K562 (cell line): ENCODE measurements around the gene MKS1. TPM values are rescaled to one million over a fixed set of nuclear protein-coding genes. Genes with fewer than 3 reads are reported as not detected.
A peak's percentile ranks its signal among the peaks of the same experiment; 100 is the strongest.

Experiments used
- ARID3B ChIP-seq: fragments of 250-450 bp; sonication (Bioruptor Pico); IDR thresholded peaks from 2 replicates; pipeline ENCODE4 v1.4.0; 2020; ENCODE audit warnings: borderline replicate concordance
- CREB5 ChIP-seq: fragments of 250-450 bp; sonication (Bioruptor Pico); IDR thresholded peaks from 2 replicates; pipeline ENCODE4 v1.5.0; 2020; ENCODE audit warnings: mild to moderate bottlenecking
- HSF4 ChIP-seq: fragments of 250-450 bp; sonication (Bioruptor Pico); IDR thresholded peaks from 2 replicates; pipeline ENCODE4 v2.1.2; 2022; ENCODE audit warnings: mild to moderate bottlenecking, moderate library complexity, borderline replicate concordance
- ILK ChIP-seq: fragments of 450-650 bp; IDR thresholded peaks from 2 replicates; pipeline ENCODE4 v1.6.1; 2016; ENCODE audit warnings: missing genetic modification characterization, low read depth, mild to moderate bottlenecking, missing compliant biosample characterization, moderate library complexity, borderline replicate concordance
- KLF16 ChIP-seq: IDR thresholded peaks from 2 replicates; pipeline ENCODE4 v1.6.1; 2016; ENCODE audit warnings: antibody characterized with exemption
- LARP7 ChIP-seq: fragments of 450-650 bp; IDR thresholded peaks from 2 replicates; pipeline ENCODE4 v1.6.1; 2016
- MCM7 ChIP-seq, 2 experiments: fragments of 450-650 bp; IDR thresholded peaks; 2 replicates each; pipeline ENCODE4 v1.6.1; 2016 to 2018
- MYC ChIP-seq, 2 experiments: fragments of 250-450 bp in 1 of 2; sonication (Bioruptor Pico) in 1 of 2; IDR thresholded peaks; 2 replicates each; pipeline versions ENCODE4 v1.5.1 to v1.6.1; 2012 to 2021; ENCODE audit warnings: low read depth in 2 of 2, borderline replicate concordance in 1 of 2, improper control_type of control experiment in 1 of 2, low read length in 1 of 2, mild to moderate bottlenecking in 1 of 2, moderate library complexity in 1 of 2
- NR2C1 ChIP-seq, 2 experiments: fragments of 450-650 bp; IDR thresholded peaks; 2 replicates each; pipeline ENCODE4 v1.6.1; 2017; ENCODE audit warnings: mild to moderate bottlenecking in 2 of 2, antibody characterized with exemption in 1 of 2, inconsistent platforms in 1 of 2, missing compliant biosample characterization in 1 of 2, missing genetic modification characterization in 1 of 2
- PML ChIP-seq: IDR thresholded peaks from 2 replicates; pipeline ENCODE4 v1.6.1; 2012; ENCODE audit warnings: low read length, inconsistent platforms
- RAD21 ChIP-seq, 2 experiments: fragments of 250-450 bp in 1 of 2; fragments of 450-650 bp in 1 of 2; sonication (Bioruptor Pico) in 1 of 2; formaldehyde crosslinking in 1 of 2; IDR thresholded peaks in 1 of 2; conservative IDR thresholded peaks in 1 of 2; 2 replicates each; pipeline versions ENCODE4 v1.4.0 to v1.8.0; 2020 to 2022; ENCODE audit warnings: mild to moderate bottlenecking in 2 of 2, moderate library complexity in 1 of 2
- RBM22 ChIP-seq: fragments of 200-400 bp; formaldehyde crosslinking; IDR thresholded peaks from 2 replicates; pipeline ENCODE4 v1.6.1; 2018; ENCODE audit warnings: low read length, low read depth; ENCODE audit not compliant: poor library complexity, severe bottlenecking
- TSC22D4 ChIP-seq: fragments of 450-650 bp; IDR thresholded peaks from 2 replicates; pipeline ENCODE4 v1.6.1; 2016; ENCODE audit warnings: missing genetic modification characterization, missing biosample characterization, control low read depth
- ZFP91 ChIP-seq: sonication (generic); formaldehyde crosslinking; IDR thresholded peaks from 2 replicates; pipeline ENCODE4 v1.8.0; 2022; ENCODE audit warnings: mild to moderate bottlenecking, missing genetic modification reagents
- polyA plus RNA-seq, 8 experiments: library from polyadenylated mRNA; depleted of rRNA in 4 of 8; stranded (reverse) in 5 of 8; unstranded in 3 of 8; fragments of >200 nt; fragmentation: Nextera tagmentation in 2 of 8; fragmentation: Illumina TruSeq in 1 of 8; extraction: Ambion mirVana in 2 of 8; extraction: Trizol in 1 of 8; gene quantifications; 2 replicates each; pipeline versions ENCODE4 v1.2.1 to v1.2.3, GENCODE V29; 2011 to 2014; ENCODE audit warnings: inconsistent platforms in 1 of 8, missing spikeins in 1 of 8
- total RNA-seq, 7 experiments: library from RNA; depleted of rRNA in 6 of 7; stranded (reverse); fragments of >200 nt in 6 of 7; fragmentation: Illumina TruSeq in 2 of 7; extraction: Trizol in 2 of 7; gene quantifications; 2 replicates each; pipeline versions ENCODE4 v1.2.1 to v1.2.3, GENCODE V29; 2011 to 2021; ENCODE audit warnings: low replicate concordance in 1 of 7
- TF ChIP-seq, protein P1 (sequence below): fragments of 450-650 bp; formaldehyde crosslinking; IDR thresholded peaks from 2 replicates; pipeline ENCODE4 v1.4.0; 2022; ENCODE audit warnings: missing genetic modification characterization
- TF ChIP-seq, protein P2 (sequence below): fragments of 150-350 bp; IDR thresholded peaks from 2 replicates; pipeline ENCODE4 v1.6.1; 2014; ENCODE audit warnings: low read depth, mild to moderate bottlenecking, low read length, borderline replicate concordance

Gene MKS1
- total and polyA plus RNA-seq, 9 of the 15 experiments (the other 6 are each of a cell fraction or from before 2014, with no cell fraction given): 16.3 to 31.0 (median 25.9) TPM

GRCh38 chr17:58219007-58219788 is at the start of gene MKS1 (continued):
- TF ChIP-seq, protein P1, sequence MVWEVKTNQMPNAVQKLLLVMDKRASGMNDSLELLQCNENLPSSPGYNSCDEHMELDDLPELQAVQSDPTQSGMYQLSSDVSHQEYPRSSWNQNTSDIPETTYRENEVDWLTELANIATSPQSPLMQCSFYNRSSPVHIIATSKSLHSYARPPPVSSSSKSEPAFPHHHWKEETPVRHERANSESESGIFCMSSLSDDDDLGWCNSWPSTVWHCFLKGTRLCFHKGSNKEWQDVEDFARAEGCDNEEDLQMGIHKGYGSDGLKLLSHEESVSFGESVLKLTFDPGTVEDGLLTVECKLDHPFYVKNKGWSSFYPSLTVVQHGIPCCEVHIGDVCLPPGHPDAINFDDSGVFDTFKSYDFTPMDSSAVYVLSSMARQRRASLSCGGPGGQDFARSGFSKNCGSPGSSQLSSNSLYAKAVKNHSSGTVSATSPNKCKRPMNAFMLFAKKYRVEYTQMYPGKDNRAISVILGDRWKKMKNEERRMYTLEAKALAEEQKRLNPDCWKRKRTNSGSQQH (CRISPR knock-in tag): 0 out of 2 replicates have a peak, but pooled peaks have one; percentile 39
- TF ChIP-seq RBM22 (no peak), PML (peak; percentile 58), TSC22D4 (tag) (no peak), ARID3B (no peak), MYC (IDR thresholded peaks at IDR 0.05; ENCODE audit: low read depth, low read length) (peak; percentile 57; the same call in 1 of the 2 replicates), MYC (CRISPR knock-in tag; IDR thresholded peaks at IDR 0.05; ENCODE audit: borderline replicate concordance, low read depth) (no peak), HSF4 (no peak), ILK (tag) (no peak), MCM7 (IDR thresholded peaks at IDR 0.05) (no peak), KLF16 (no peak), ZFP91 (CRISPR knock-in tag) (no peak), CREB5 (CRISPR knock-in tag) (no peak), NR2C1 (IDR thresholded peaks at IDR 0.05) (no peak), NR2C1 (tag; IDR thresholded peaks at IDR 0.05) (0 out of 2 replicates have a peak, but pooled peaks have one; percentile 21), RAD21 (CRISPR knock-in tag; conservative IDR thresholded peaks at IDR 0.05 in 1 of 2, IDR thresholded peaks at IDR 0.05 in 1 of 2) (no peak), LARP7 (no peak)
- TF ChIP-seq, protein P2, sequence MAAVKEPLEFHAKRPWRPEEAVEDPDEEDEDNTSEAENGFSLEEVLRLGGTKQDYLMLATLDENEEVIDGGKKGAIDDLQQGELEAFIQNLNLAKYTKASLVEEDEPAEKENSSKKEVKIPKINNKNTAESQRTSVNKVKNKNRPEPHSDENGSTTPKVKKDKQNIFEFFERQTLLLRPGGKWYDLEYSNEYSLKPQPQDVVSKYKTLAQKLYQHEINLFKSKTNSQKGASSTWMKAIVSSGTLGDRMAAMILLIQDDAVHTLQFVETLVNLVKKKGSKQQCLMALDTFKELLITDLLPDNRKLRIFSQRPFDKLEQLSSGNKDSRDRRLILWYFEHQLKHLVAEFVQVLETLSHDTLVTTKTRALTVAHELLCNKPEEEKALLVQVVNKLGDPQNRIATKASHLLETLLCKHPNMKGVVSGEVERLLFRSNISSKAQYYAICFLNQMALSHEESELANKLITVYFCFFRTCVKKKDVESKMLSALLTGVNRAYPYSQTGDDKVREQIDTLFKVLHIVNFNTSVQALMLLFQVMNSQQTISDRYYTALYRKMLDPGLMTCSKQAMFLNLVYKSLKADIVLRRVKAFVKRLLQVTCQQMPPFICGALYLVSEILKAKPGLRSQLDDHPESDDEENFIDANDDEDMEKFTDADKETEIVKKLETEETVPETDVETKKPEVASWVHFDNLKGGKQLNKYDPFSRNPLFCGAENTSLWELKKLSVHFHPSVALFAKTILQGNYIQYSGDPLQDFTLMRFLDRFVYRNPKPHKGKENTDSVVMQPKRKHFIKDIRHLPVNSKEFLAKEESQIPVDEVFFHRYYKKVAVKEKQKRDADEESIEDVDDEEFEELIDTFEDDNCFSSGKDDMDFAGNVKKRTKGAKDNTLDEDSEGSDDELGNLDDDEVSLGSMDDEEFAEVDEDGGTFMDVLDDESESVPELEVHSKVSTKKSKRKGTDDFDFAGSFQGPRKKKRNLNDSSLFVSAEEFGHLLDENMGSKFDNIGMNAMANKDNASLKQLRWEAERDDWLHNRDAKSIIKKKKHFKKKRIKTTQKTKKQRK: no peak
